Heart right ventricle (tissue), 16 donors: ENCODE results near the gene CYTH1. TPM values are rescaled to one million over a fixed set of nuclear protein-coding genes. Genes with fewer than 3 reads are reported as not detected.
A peak's percentile ranks its signal among the peaks of the same experiment; 100 is the strongest.

ENCODE experiments used
- ATAC-seq, 8 donors: fragments of 200-7000 bp; cut with Tn5 transposase; one replicate each; pipeline ENCODE4 v1.9.1; 2020; ENCODE audit warnings: mild to moderate bottlenecking in 8 of 8, moderate library complexity in 8 of 8, moderate number of reproducible peaks in 1 of 8
- DNase-seq, 2 donors: peaks; one replicate each; pipeline ENCODE4 v3.0.0-alpha.2; 2020
- H3K27ac ChIP-seq, 10 donors: fragments of 200-600 bp; sonication (generic) in 2 of 10; one replicate each; pipeline versions ENCODE4 v1.5.0 to v1.8.0; 2020 to 2022; ENCODE audit warnings: mild to moderate bottlenecking in 3 of 10
- H3K27me3 ChIP-seq, 7 donors: fragments of 200-600 bp; one replicate each; pipeline ENCODE4 v1.8.0; 2021 to 2022; ENCODE audit warnings: mild to moderate bottlenecking in 2 of 7
- H3K36me3 ChIP-seq, 9 donors: fragments of 200-600 bp; sonication (generic) in 1 of 9; one replicate each; pipeline versions ENCODE4 v1.5.0 to v1.8.0; 2020 to 2022; ENCODE audit warnings: mild to moderate bottlenecking in 2 of 9
- H3K4me1 ChIP-seq, 9 donors: fragments of 200-600 bp; sonication (generic) in 1 of 9; one replicate each; pipeline versions ENCODE4 v1.5.0 to v1.8.0; 2020 to 2022; ENCODE audit warnings: mild to moderate bottlenecking in 4 of 9
- H3K4me3 ChIP-seq, 10 donors: fragments of 200-600 bp; sonication (generic) in 2 of 10; one replicate each; pipeline versions ENCODE4 v1.5.0 to v1.8.0; 2020 to 2022; ENCODE audit warnings: mild to moderate bottlenecking in 7 of 10, moderate library complexity in 2 of 10
- H3K9me3 ChIP-seq, 11 donors: fragments of 200-600 bp in 10 of 11; sonication (generic) in 2 of 11; one replicate each; pipeline versions ENCODE4 v1.5.0 to v1.8.0; 2013 to 2022; ENCODE audit warnings: mild to moderate bottlenecking in 2 of 11, control low read depth in 1 of 11, moderate library complexity in 1 of 11
- CTCF ChIP-seq, 9 donors: fragments of 200-600 bp; sonication (generic) in 2 of 9; IDR thresholded peaks; one replicate each; pipeline versions ENCODE4 v1.5.0 to v1.8.0; 2021 to 2022; ENCODE audit warnings: antibody characterized with exemption in 9 of 9, mild to moderate bottlenecking in 5 of 9, moderate library complexity in 1 of 9
- WGBS, 2 donors: extraction: QIAGEN DNeasy Blood & Tissue Kit; methylation state at CpG; one replicate each; pipeline ENCODE4 v1.1.7; 2013; ENCODE audit warnings: inconsistent platforms in 1 of 2; 5-methylcytosine and 5-hydroxymethylcytosine counted together
- intact Hi-C, 10 donors: fragments of 100-400 bp; cut with DNase I; formaldehyde crosslinking; loops; one replicate each; pipeline versions ENCODE4 v1.11.1 to v1.14.2; 2022
- polyA plus RNA-seq, 2 donors: library from polyadenylated mRNA; stranded (reverse); fragments of 200-250 nt; gene quantifications; one replicate each; pipeline ENCODE4 v1.2.3, GENCODE V29; 2013
- total RNA-seq, 10 donors: library from RNA; stranded (reverse); fragmentation: NEBNext Ultra II Directional in 3 of 10; extraction: Animal tissue kit (Norgen Biotek cat#: 25700) in 3 of 10; gene quantifications; one replicate each; pipeline versions ENCODE4 v1.2.1 to v1.2.4, GENCODE V29; 2021 to 2023
- donor health status: Arrhythmogenic right ventricular cardiomyopathy.
- donor health status: ischemic (EF 13 %, LVEDD 7.1; RV severe dilation, severe dysfunction).
- donor health status: healthy with polysubstance abuse.
- donor health status: DM: no; HTN: yes; CAD: no.
- donor health status: DM: no; HTN: no; CAD: no.
- donor health status: ischemic (EF 25% LVEDD 6.9; RV normal size, moderate dysfunction).
- donor health status: ischemic (EF 25% LVEDD 5.7; RV mildly dilated, moderate dysfunction).
- donor health status: healthy.
- donor health status: DM: yes; HTN: yes; CAD: no.
- donor health status: Ischemic cardiomyopathy.
- donor health status: ischemic (EF 35%, LVEDD 5.7; RV mildly dilated, moderate dysfunction).
- donor health status: nonischemic (EF 11% LVEDD 7.7; RV severe dilation, severe dysfunction).
- donor health status: DM: yes; HTN: yes; CAD: no.
- donor health status: PGD.
- donor health status: ischemic (EF 29% LVEDD 5.4; RV normal size, mild dysfunction).
- donor health status: nonischemic (EF 23%, LVEDD 6.1; RV moderate dilation, normal function).

CYTH1 gene
- total and polyA plus RNA-seq, 12 donors: 22.3 to 46.9 (median 32.5) TPM

DNA sequence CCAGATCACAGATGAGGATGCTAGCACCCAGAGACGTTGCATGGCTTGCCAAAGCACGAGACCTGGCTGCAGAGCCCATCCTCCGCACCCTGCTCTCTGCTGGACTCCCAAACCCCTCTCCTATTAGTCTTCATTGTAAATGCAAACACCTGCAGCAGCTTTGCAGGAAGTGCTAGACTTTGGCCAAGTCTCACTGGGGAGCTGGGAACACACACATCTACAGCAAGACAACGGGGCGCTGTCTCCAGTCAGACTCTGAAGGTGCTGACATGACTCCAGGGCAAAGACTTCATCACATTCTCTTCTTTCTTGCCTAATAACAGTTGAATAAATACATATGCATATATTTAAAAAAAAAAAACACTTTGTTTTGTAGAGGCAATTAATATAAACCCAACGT lies 43.8 kb downstream of the CYTH1 start:
- no peak for TF ChIP-seq CTCF (IDR thresholded peaks at IDR 0.05)
- DNase-seq: no peak
- Histone ChIP-seq H3K36me3 (peaks cover 0 to 4% (median 0%) of the 10 kb centered on the region in 9 donors), H3K9me3 (no peaks in the 10 kb centered on the region), H3K27ac (peak overlapping the region in 9 of 10 donors; percentile 0 to 83 (median 31)), H3K4me1 (peaks cover 19 to 100% (median 72%) of the 10 kb centered on the region in 9 donors), H3K4me3 (no peak overlapping the region), H3K27me3 (no peaks in the 10 kb centered on the region)
- no peak for ATAC-seq
- 58 to 64% methylated on average over 6 of the region's 6 CpGs for WGBS, 2 donors
- intact Hi-C loops: loop anchor here in 1 of 10 donors (5.0 kb wide), 1 partner anchor 39 kb away; no protein-coding TSS in a partner anchor

DNA sequence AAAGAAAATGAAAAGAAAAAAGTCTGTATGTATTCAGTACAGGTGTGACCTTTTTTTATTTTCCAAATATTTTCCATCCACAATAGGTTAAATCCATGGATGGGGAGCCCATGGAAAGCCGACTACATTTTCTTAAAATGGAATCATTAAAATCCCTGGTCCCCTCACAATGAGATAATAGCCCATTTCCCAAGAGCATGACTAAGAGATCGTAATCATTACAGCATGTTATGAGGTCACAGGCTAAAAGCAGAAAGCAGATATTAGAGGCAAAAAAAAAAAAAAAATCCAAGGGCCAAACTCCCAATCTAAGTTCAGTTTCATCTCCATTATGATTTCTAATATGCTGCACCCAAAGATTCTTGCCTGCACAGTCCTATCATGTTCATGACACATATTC lies 44.7 kb downstream of the CYTH1 start:
- WGBS, 2 donors: 14 to 18% methylated on average over 2 of the region's 2 CpGs
- no peak for DNase-seq
- Histone ChIP-seq H3K4me1 (peaks cover 25 to 100% (median 81%) of the 10 kb centered on the region in 9 donors), H3K27ac (peak overlapping the region; percentile 64 to 92 (median 83)), H3K9me3 (no peaks in the 10 kb centered on the region), H3K27me3 (no peaks in the 10 kb centered on the region), H3K4me3 (peak overlapping the region in 7 of 10 donors; percentile 44 to 64 (median 56)), H3K36me3 (peaks cover 0 to 5% (median 0%) of the 10 kb centered on the region in 9 donors)
- ATAC-seq: peak in 5 of 8 donors; percentile 22 to 55 (median 27)
- no peak for TF ChIP-seq CTCF (IDR thresholded peaks at IDR 0.05)
- intact Hi-C loops: loop anchor here in 1 of 10 donors (2.0 to 5.0 kb wide), 2 partner anchors 21 to 40 kb away; no protein-coding TSS in a partner anchor

GRCh38 chr17:78736526-78737079 lies 45.5 kb downstream of the CYTH1 start:
- Histone ChIP-seq H3K27me3 (no peaks in the 10 kb centered on the region), H3K27ac (peak overlapping the region; percentile 64 to 92 (median 83)), H3K4me1 (peaks cover 24 to 96% (median 86%) of the 10 kb centered on the region in 9 donors), H3K4me3 (peak overlapping the region; percentile 30 to 64 (median 54)), H3K9me3 (no peaks in the 10 kb centered on the region), H3K36me3 (peaks cover 0 to 5% (median 0%) of the 10 kb centered on the region in 9 donors)
- intact Hi-C loops: loop anchor here in 1 of 10 donors (2.0 to 5.0 kb wide), 2 partner anchors 20 to 41 kb away; no protein-coding TSS in a partner anchor
- TF ChIP-seq CTCF (IDR thresholded peaks at IDR 0.05): peak in 5 of 9 donors; percentile 10 to 25 (median 19)
- ATAC-seq: peak; percentile 81 to 91 (median 88)
- DNase-seq: peak; percentile 77 to 79
- WGBS, 2 donors: 37 to 39% methylated on average over 15 of the region's 15 CpGs

GRCh38 chr17:78735832-78736525 lies 46.1 kb downstream of the CYTH1 start:
- peak overlapping the region; percentile 30 to 64 (median 54) for H3K4me3 ChIP-seq
- intact Hi-C loops: loop anchor here in 1 of 10 donors (2.0 to 5.0 kb wide), 2 partner anchors 19 to 41 kb away; no protein-coding TSS in a partner anchor
- TF ChIP-seq CTCF (IDR thresholded peaks at IDR 0.05): no peak
- peaks cover 0 to 5% (median 0%) of the 10 kb centered on the region in 9 donors for H3K36me3 ChIP-seq
- peak overlapping the region; percentile 64 to 92 (median 83) for H3K27ac ChIP-seq
- peaks cover 22 to 94% (median 86%) of the 10 kb centered on the region in 9 donors for H3K4me1 ChIP-seq
- WGBS, 2 donors: 44 to 53% methylated on average over 6 of the region's 6 CpGs
- DNase-seq: no peak
- H3K27me3 ChIP-seq: no peaks in the 10 kb centered on the region
- ATAC-seq: peak in 6 of 8 donors; percentile 10 to 39 (median 22)
- H3K9me3 ChIP-seq: no peaks in the 10 kb centered on the region
